Motor neuron (in vitro differentiated cells): ENCODE results near the gene GPR25. TPM values are rescaled to one million over a fixed set of nuclear protein-coding genes. Genes with fewer than 3 reads are reported as not detected.

Source experiments
- ATAC-seq, 8 experiments: fragments of 200-7000 bp; cut with Tn5 transposase; replicated peaks in 6 of 8; 2 replicates each; pipeline ENCODE4 v1.8.0; 2021; ENCODE audit warnings: mild to moderate bottlenecking in 8 of 8, moderate library complexity in 8 of 8
- H3K27ac ChIP-seq, 2 donors: fragments of 250-450 bp; sonication (Bioruptor Pico); 2 replicates each; pipeline ENCODE4 v1.9.0; 2021; ENCODE audit warnings: antibody characterized with exemption in 2 of 2, mild to moderate bottlenecking in 2 of 2, moderate library complexity in 1 of 2
- H3K4me1 ChIP-seq, 2 donors: fragments of 250-450 bp; sonication (Bioruptor Pico); replicated peaks in 1 of 2; 2 replicates each; pipeline ENCODE4 v1.6.1; 2021; ENCODE audit warnings: antibody characterized with exemption in 2 of 2, mild to moderate bottlenecking in 2 of 2, moderate library complexity in 1 of 2
- H3K4me3 ChIP-seq, 5 donors: fragments of 250-450 bp; sonication (Bioruptor Pico); 2 replicates each; pipeline ENCODE4 v1.9.0; 2021; ENCODE audit warnings: antibody characterized with exemption in 5 of 5, mild to moderate bottlenecking in 5 of 5, moderate library complexity in 4 of 5
- WGBS, 10 experiments: fragments of 450-650 bp; shearing (Covaris generic); methylation state at CpG; one replicate each; pipeline ENCODE4 v1.0.0; 2022; 5-methylcytosine and 5-hydroxymethylcytosine counted together
- in situ Hi-C, 9 experiments: fragments of 400-800 bp; cut with MboI; loops; one replicate each; pipeline ENCODE4 v1.15.0; 2021; ENCODE audit warnings: low sequenced_read_pairs in 9 of 9, low pct_unique_long_range_greater_than_20kb in 2 of 9; ENCODE audit not compliant: unreplicated experiment in 9 of 9
- total RNA-seq, 8 experiments: library from RNA; unstranded; fragments of 300-600 nt; gene quantifications; 2 replicates each; pipeline versions ENCODE4 v1.2.3 to v1.2.4, GENCODE V29; 2022

Gene GPR25
- total RNA-seq, 8 experiments from 2014 or later: 0.11 to 0.62 (median 0.17) TPM; not detected in 5

DNA sequence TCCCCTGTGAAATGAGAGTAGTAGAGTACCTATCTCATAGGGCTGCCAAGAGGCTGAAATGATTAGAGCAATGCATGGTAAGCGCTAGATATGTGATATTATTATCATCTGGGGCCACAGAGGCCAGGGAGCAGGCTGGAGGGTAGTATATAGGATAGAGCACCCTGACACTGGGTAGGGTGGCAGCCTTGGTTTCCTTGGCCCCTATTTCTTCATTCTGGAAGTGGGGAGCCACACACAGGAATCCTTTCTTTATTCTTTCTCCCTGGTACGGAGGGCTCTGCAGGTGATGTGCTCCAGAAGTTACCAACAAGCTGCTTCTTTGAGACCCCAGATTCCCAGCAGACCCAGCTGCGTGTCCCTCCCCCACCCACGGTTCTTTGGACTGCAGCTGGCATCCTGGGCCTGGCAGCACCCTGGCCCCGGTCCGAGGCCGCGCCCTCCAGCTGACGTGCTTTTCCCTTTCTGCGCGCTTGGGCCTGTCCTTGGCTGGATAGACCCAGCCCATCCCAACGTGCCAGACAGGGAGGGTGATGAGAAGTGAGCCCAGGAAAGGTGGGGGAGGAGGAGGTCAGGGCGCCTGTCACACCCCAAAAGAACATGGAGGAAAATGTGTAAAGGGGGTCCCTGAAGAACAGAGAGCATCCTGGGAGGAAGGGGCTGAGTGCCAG, 40.1 kb downstream of the GPR25 start:
- Histone ChIP-seq H3K4me3 (no peak overlapping the region), H3K27ac (no peak overlapping the region), H3K4me1 (no peaks in the 10 kb centered on the region)
- 86 to 100% (median 100%) methylated on average over 1 to 9 of the region's 13 CpGs; no CpG with 5 or more reads in 5 of the 10 experiments for WGBS, 10 experiments
- no peak for ATAC-seq
- in situ Hi-C loops: no loop called here

DNA sequence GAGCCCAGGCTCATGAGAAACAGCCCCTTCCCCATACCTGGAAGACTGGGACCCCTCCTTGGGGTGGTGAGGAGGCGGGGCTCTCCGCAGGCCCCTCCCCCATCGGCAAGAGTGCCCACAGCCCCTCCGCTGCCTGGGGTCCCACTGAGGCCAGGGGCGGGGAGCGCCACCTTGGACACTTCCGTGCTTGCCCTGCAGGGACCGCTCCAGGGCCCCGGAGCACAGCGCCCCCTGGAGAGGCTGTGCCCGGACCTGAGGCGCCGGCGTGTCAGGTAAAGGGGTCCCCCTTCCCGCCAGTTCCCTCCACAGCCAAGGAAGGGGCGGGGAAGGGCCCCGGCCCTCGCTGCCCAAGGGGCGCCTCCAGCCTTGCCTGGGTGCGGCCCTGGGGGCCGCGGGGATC, 43.4 kb downstream of the GPR25 start:
- WGBS, 10 experiments: 0 to 91% methylated on average over 1 to 12 of the region's 22 CpGs; no CpG with 5 or more reads in 8 of the 10 experiments
- peak in 2 of 8 experiments; percentile 9 to 37 for ATAC-seq
- no peak overlapping the region for H3K4me3 ChIP-seq

DNA sequence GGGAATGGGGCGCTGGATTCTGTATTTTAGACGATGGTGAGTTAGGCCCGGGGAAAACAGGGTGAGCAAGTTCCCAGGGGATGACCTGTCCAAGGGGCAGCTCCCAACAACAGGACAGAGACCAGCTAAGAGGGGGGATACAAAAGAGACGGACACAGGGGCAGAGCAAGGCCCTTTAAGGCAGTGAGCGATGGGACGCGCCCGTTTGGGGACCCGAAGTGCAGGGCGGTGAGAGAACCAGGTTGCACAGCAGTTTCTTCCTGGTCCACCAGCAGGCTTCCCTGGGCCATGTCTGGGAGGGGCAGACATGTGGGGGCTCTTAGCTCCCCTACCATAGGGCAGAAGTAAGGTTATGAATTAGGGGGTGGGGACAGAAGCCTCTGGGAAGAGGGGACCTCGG, 43.9 kb downstream of the GPR25 start:
- in situ Hi-C loops: no loop called here
- no peaks in the 10 kb centered on the region for H3K4me1 ChIP-seq

More for the DNA sequence above, 43.4 kb downstream of the GPR25 start:
- no peak overlapping the region for H3K27ac ChIP-seq
- in situ Hi-C loops: no loop called here
- H3K4me1 ChIP-seq: no peaks in the 10 kb centered on the region

DNA sequence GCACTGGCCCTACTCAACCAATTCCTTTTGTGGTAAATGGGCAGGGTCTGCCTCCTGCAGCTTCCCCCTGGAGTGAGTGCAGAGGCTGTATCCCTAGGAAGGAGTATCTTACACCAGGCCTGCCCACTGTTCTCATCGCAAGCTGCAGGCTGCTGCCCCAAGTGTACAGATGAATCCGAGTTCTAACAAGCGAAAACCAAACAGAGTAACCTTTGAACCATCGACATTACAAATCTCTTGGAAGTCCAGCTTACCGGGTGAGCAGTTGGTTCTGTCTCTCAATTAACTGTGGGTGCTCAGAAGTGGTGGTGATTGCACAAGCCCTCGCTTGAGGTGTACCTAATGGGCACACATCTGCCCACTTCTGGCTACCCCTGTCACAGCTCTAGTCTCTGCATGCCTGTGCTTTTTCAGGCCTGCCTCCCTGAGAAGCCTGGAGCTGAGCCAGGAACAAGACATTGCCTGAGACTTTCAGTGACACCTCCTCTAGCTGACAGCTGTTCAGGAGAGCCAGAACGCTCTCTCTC, 44.6 kb downstream of the GPR25 start:
- ATAC-seq: peak in 1 of 8 experiments; percentile 21

More for the DNA sequence above, 43.9 kb downstream of the GPR25 start:
- H3K27ac ChIP-seq: no peak overlapping the region
- WGBS, 10 experiments: 80 to 100% (median 83%) methylated on average over 1 to 11 of the region's 11 CpGs; no CpG with 5 or more reads in 7 of the 10 experiments
- no peak for ATAC-seq
- H3K4me3 ChIP-seq: no peak overlapping the region

DNA sequence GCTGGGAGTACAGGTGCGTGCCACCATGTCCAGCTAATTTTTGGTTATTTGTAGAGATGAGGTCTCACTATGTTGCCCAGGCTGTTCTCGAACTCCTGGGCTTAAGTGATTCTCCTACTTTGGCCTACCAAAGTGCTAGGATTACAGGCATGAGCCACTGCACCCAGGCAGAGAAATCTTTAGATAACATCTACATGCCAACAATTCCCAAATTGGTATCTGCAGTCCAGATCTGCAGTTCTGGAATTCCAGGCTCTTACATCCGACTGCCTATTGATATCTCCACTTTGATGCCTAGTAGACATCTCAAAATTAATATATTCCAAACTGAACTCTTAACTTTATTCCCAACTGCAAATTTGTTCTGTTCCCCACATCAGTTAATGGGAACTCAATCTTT, 45.2 kb downstream of the GPR25 start:
- ATAC-seq: no peak
- H3K4me3 ChIP-seq: no peak overlapping the region
- H3K4me1 ChIP-seq: no peaks in the 10 kb centered on the region
- WGBS, 10 experiments: 20 to 100% (median 94%) methylated on average over 1 to 3 of the region's 3 CpGs; no CpG with 5 or more reads in 4 of the 10 experiments
- in situ Hi-C loops: no loop called here
- no peak overlapping the region for H3K27ac ChIP-seq

More for the DNA sequence above, 44.6 kb downstream of the GPR25 start:
- Histone ChIP-seq H3K27ac (no peak overlapping the region), H3K4me1 (no peaks in the 10 kb centered on the region), H3K4me3 (no peak overlapping the region)
- in situ Hi-C loops: no loop called here
- 33 to 91% (median 61%) methylated on average over 1 to 6 of the region's 7 CpGs; no CpG with 5 or more reads in 5 of the 10 experiments for WGBS, 10 experiments

DNA sequence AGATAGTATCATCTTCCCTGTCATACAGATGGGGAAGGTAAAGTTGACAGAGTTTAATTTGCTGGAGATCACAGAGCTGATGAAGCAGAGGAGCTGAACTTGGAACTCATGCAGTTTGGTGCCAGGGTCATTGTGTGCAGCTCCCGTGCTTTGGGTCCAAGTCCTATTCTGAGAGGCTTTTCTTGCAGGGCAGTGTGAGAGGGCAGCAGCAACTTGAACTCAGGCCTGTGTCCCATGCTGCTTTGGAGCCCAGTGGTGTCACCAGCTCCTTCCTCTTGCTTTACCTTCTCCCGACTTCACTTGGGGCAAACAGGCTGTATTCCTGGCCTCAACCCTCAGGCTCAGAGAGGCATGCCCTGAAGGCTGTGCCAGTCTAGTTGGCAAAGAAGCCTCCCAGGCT, 46.6 kb downstream of the GPR25 start:
- no peaks in the 10 kb centered on the region for H3K4me1 ChIP-seq
- 0 to 100% (median 80%) methylated on average over 1 to 2 of the region's 2 CpGs; no CpG with 5 or more reads in 5 of the 10 experiments for WGBS, 10 experiments
- no peak for ATAC-seq
- no peak overlapping the region for H3K27ac ChIP-seq
- in situ Hi-C loops: no loop called here
- H3K4me3 ChIP-seq: no peak overlapping the region

DNA sequence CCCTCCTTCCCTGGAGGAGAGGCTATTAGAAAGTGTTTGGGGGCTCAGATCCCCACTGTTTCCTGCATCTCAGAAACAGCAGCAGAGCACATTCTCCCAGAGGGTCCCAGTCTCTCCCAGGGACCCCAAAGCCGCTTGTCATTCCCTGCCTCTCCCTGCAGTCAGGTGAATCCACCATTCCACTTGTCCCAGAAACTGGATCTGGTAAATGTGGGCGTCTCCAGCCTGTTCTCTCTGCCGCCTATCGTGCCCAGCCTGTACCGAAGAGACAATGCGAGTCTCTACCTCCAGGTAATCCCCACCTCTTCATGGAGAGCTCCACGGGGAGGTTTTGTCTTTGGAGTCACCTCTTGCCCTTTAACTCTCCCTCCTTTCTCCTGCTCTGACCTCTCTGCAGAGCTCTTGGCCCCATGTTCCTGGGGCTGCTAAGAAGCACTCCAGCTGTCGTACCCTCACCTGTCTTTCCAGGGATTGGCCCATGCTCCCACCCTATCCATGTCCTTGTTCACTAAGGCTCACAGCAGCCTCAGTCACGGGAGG, 48.9 kb downstream of the GPR25 start:
- Histone ChIP-seq H3K27ac (no peak overlapping the region), H3K4me1 (no peaks in the 10 kb centered on the region), H3K4me3 (no peak overlapping the region)
- in situ Hi-C loops: no loop called here
- 0 to 95% (median 65%) methylated on average over 1 to 9 of the region's 9 CpGs; no CpG with 5 or more reads in 1 of the 10 experiments for WGBS, 10 experiments
- ATAC-seq: no peak

DNA sequence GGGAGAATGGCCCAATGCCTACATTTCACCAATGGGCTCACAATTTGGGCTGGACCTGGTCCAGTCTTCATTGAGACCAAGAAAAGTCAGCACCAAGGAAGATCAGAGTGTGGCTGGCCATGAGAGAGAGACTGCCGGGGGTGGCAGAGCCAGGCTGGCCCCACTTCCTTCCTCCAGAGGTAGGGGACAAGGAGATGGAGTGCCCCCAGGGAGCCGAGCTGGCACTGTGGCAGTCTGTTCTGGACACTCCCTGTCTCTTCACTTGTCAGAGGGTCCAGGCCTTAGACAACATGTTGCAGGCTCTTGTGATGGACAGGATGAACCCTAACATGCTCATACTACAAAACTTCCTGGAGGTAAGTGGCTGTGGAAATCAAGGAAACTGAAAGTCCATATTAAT, 49.6 kb downstream of the GPR25 start:
- no peaks in the 10 kb centered on the region for H3K4me1 ChIP-seq
- no peak overlapping the region for H3K27ac ChIP-seq
- in situ Hi-C loops: no loop called here
- H3K4me3 ChIP-seq: no peak overlapping the region
- 57 to 100% (median 80%) methylated on average over 1 to 2 of the region's 2 CpGs; no CpG with 5 or more reads in 7 of the 10 experiments for WGBS, 10 experiments
- no peak for ATAC-seq

DNA sequence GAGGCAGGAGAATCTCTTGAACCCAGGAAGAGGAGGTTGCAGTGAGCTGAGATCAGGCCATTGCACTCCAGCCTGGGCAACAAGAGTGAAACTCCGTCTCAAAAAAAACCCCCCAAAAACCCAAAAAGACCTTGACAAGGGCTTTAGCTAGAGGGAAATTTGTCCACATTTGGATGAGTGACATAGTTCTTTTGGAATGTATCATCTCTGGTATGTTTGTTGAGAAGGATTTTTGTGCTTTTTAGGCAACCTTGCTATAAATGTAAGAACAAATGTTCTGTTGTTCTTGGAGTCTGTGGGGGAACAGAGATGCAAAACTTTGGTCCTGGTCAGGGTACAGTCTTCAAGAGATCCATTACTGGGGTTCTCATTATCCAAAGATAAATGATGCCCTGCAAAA, 50.8 kb downstream of the GPR25 start:
- WGBS, 10 experiments: 0 to 90% (median 85%) methylated on average over 1 of the region's 1 CpG; no CpG with 5 or more reads in 5 of the 10 experiments
- no peak overlapping the region for H3K27ac ChIP-seq
- in situ Hi-C loops: no loop called here
- no peaks in the 10 kb centered on the region for H3K4me1 ChIP-seq
- no peak overlapping the region for H3K4me3 ChIP-seq
- no peak for ATAC-seq

Other genes with a start within 250 kb of the GPR25 start
- 10 to 100 TPM; 14.7 to 31.3 (median 22.1) TPM for gene DDX59, start 203.1 kb upstream of the GPR25 start, total RNA-seq
- gene CAMSAP2, start 134.1 kb upstream of the GPR25 start, total RNA-seq: 10 to 100 TPM; 17.2 to 70.2 (median 59.7) TPM
- gene INAVA, start 21.9 kb downstream of the GPR25 start, total RNA-seq: 10 to 100 TPM in 1 of 8 experiments, 1 to 10 TPM in 4, under 1 TPM in 3; 0.22 to 19.9 (median 2.1) TPM
- 10 to 100 TPM in 5 of 8 experiments, under 1 TPM in 3; 0.09 to 84.7 (median 45.0) TPM for gene KIF21B, start 150.7 kb downstream of the GPR25 start, total RNA-seq
- under 1 TPM in 4 of 8 experiments, not detected in 4; under 0.01 to 0.09 (median 0.04) TPM for gene CACNA1S, start 239.4 kb downstream of the GPR25 start, total RNA-seq